Measurements from ENCODE around the gene HOXD10.

HOXD10 gene

GRCh38 chr2:176115883-176116813, at the start of gene HOXD10:
HOXD10 (plus strand) TSS chr2:176116778; CDS start chr2:176116834, 56 bp downstream.
- peak; percentile 88 for DNase-seq

- DNase-seq, result peak; percentile 35
Observed at GRCh38 chr2:176067589-176068418, 48.8 kb upstream of the HOXD10 start.

- no peak for DNase-seq
Observed at GRCh38 chr2:176068419-176068832, 48.2 kb upstream of the HOXD10 start.

- DNase-seq, result no peak
Observed at GRCh38 chr2:176071330-176072291, 45.0 kb upstream of the HOXD10 start.

GRCh38 chr2:176072292-176072669, 44.3 kb upstream of the HOXD10 start:
- DNase-seq, result no peak

- DNase-seq, result peak; percentile 34
Observed at GRCh38 chr2:176072951-176073904, 43.4 kb upstream of the HOXD10 start.

GRCh38 chr2:176074919-176075425, 41.6 kb upstream of the HOXD10 start:
- no peak for DNase-seq

- DNase-seq, result no peak
Observed at GRCh38 chr2:176075481-176075880, 41.1 kb upstream of the HOXD10 start.

GRCh38 chr2:176076063-176076462, 40.5 kb upstream of the HOXD10 start:
- no peak for DNase-seq

- no peak for DNase-seq
Observed at GRCh38 chr2:176076796-176077195, 39.8 kb upstream of the HOXD10 start.

- DNase-seq, result no peak
Observed at GRCh38 chr2:176078541-176079284, 37.9 kb upstream of the HOXD10 start.

GRCh38 chr2:176079285-176079830, 37.2 kb upstream of the HOXD10 start:
- DNase-seq, result no peak

- peak; percentile 58 for DNase-seq
Observed at GRCh38 chr2:176079831-176080539, 36.6 kb upstream of the HOXD10 start.

- DNase-seq, result peak; percentile 58
Observed at GRCh38 chr2:176080540-176081375, 35.8 kb upstream of the HOXD10 start.

- peak; percentile 37 for DNase-seq
Observed at GRCh38 chr2:176081376-176081836, 35.2 kb upstream of the HOXD10 start.

GRCh38 chr2:176081837-176082524, 34.6 kb upstream of the HOXD10 start:
- DNase-seq, result peak; percentile 53

- no peak for DNase-seq
Observed at GRCh38 chr2:176082525-176082823, 34.1 kb upstream of the HOXD10 start.

Data from left hindlimb (tissue), 1 donor.